Right hindlimb (tissue), 1 donor: ENCODE results near the gene KRT7.
A peak's percentile ranks its signal among the peaks of the same experiment; 100 is the strongest.

Experiments used
- DNase-seq: peaks from one replicate; pipeline ENCODE4 v3.0.0-alpha.2; 2018

Gene KRT7

DNA sequence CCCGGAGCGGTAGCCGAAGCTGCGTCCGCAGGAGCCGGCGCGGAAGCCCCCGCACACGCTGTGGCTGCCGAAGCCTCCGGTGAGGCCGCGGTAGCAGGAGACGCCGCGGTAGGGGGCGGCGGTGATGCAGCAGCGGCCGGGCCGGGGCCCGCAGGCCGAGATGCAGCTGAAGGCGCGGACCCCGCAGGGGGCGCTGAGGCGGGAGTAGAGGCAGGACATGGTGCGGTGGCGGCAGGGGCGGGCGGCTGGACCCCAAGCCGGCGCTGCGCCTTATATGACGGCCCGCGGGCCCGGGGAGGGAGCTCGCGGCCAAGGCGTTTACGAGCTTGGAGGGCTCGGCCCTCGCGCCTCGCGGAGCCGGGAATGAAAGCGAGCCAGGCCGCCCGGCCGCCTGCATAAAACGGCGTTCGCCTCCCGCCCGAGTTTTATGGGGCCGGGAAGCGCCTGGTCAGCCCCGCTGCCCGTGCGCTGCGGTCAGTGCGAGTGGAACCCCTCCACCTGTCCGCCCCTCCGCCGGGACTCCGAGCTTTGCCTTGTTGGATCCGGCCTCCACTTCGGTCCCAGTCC is 25.4 kb downstream of the KRT7 start:
- peak; percentile 51 for DNase-seq

DNA sequence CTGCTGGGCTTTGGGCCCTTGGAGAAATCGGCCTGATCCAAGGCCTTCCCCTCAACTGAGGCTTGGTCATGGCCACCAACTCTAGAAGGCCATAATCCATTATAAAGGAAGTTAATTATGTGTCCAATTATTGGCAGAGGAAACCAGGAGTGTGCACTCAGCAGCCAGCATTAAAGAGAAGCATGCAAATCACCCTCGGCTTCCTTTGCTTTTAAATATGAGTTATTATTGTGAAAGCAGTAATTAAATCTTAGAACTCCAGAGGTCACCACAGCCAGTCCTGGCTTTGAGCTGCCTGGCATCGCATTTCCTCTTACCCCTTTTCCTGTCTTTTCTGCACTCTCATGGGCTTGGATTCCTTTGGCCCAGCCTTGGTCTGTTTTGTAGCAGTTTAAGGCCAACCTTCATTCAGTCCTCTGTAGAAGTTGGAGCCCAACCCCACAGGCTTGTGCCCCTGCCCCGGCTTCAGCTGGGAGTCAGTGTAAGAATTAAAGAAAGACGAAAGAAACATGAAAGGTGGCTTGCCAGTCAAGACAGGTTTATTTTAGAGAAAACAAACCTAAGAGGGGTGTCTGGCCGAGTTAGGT is 26.7 kb downstream of the KRT7 start:
- DNase-seq: no peak

- no peak for DNase-seq
Measured at GRCh38 chr12:52260361-52261207, 27.5 kb downstream of the KRT7 start.

GRCh38 chr12:52261208-52261484 is 28.1 kb downstream of the KRT7 start:
- DNase-seq: no peak

- no peak for DNase-seq
Measured at GRCh38 chr12:52262286-52262685, 29.2 kb downstream of the KRT7 start.

DNA sequence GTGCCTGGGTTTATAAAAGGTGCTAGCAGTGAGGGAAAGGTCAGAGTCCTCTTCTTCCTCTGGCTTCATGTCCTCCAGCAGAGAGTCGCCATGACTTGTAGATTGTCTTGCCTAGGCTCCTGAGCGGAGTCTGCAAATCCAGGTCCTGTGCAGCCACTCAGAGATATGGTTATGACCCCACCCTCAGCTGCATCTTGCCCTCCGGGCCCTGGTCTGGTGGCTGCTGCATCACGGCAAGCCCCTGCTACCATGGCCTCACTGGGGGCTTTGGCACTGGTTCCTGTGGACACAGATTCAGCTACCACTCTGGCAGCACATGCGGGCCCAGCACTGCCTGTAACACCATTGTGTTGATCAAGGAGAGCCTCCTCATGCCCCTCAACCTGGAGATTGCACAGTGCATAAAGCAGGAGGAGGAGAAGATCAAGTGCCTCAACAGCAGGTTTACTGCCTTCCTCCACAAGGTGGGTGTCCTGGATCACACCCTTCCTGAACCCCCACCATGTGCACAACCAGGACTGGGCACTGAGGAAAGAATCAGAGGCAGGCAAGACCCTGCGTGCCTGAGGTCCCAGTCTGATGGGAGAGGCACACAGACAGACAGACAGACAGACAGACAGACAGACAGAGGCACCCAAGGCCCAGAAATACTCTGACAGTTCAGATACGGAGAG is 30.9 kb downstream of the KRT7 start:
- no peak for DNase-seq

DNA sequence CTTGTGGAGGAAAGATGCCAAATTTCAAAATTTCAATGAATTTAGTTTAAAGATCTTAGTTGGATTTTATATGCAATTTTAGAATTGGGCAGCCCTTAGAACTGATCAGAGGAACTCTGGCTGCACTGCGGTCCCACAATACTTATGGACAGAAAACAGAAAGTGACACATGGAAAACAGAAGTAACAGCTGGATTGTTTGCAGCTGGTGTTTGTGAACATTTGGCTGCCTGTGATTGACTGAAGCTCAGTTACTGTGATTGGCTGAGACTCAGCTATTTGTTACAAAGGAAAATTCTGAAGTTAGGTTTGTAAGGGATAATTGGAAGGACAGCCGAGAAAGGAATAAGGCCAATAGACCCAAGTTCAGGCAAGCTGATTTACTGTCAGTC is 31.4 kb downstream of the KRT7 start:
- DNase-seq: peak; percentile 34

- no peak for DNase-seq
Measured at GRCh38 chr12:52266514-52266913, 33.5 kb downstream of the KRT7 start.

DNA sequence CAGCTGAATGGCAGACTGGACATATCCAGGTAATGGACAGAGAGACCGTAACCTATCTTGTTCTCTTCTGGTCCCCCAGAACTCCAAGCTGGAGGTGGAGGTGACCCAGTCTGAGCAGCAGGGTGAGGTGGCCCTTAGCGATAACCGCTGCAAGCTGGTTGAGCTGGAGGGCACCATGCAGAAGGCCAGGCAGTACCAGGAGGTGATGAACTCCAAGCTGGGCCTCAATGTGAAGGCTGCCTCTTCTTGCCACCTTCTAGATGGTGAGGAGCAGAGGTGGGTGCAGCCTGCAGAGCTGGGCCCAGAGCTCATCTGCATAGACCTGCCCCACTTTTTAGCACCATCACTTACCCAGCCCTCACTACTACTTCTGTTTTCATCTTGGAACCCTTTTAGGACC is 34.2 kb downstream of the KRT7 start:
- no peak for DNase-seq

DNA sequence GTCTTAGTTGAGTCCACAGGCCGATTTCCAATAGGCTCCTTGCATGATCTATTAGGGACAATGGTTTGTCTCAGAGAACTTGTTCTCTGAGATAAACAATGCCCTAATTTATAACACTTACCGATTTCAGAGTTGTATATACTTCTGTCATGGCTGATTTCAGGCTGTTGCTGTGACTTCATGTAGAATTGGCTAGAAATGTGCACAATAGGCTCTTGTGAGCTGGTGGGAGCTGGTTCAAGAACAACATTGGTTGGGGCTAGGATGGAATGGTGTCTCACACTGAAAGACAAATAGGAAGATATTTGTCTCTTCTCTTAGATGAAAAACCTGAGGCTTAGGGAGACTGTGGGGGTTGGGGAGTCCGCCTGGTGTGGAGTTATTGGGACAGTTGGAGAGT is 34.7 kb downstream of the KRT7 start:
- DNase-seq: no peak

DNA sequence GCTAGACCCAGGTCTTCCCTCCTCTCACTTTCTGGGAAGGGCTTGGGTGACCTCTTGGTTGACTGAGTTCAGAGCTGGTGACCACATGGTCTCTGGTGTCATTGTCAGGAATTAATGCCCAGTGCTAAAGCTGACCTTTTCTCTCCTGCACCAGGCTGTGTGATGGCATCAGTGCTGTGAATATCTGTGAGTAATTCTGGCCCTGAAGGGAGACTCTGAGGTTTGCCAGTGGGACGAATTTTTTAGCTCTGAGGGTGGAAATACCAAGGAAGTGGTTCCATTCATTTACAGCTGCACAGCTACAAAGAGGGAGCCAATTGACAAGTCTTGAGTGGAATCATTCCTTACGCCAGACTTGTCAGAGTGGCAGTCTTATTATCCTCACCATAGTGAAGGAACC is 35.2 kb downstream of the KRT7 start:
- no peak for DNase-seq

DNA sequence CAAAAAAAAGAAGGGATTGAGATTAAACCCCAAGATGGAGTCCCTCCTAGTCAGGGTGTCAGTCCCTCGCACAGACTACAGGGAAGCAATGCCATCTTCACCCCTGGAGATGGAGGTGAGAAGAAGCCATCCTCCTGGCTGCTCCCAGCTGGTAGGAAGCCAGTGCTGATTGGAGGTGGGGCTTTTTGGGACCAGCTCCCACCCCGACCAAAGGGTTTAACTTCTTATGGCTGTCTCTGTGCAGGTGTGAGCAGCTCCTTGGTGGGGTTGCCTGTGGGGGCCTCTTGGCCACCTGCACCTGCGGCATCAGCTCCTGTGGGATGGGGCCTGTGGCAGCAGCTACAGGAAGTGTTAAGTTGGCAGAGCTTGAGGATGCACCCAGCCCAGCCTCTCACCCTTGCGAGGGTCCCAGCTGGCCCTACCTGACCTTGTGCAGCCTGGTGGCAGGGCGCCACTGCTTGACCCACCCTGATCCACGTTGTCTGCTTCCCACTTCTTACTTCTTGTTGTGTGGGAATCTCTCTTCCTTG is 37.6 kb downstream of the KRT7 start:
- no peak for DNase-seq

- DNase-seq: no peak
Measured at GRCh38 chr12:52271158-52271557, 38.1 kb downstream of the KRT7 start.

- DNase-seq: no peak
Measured at GRCh38 chr12:52274521-52275120, 41.6 kb downstream of the KRT7 start, which contains the start of gene KRT86. Gene KRT86, plus strand, starts transcription at chr12:52274645. Its CDS starts 27,272 bp downstream, at chr12:52301917.

DNA sequence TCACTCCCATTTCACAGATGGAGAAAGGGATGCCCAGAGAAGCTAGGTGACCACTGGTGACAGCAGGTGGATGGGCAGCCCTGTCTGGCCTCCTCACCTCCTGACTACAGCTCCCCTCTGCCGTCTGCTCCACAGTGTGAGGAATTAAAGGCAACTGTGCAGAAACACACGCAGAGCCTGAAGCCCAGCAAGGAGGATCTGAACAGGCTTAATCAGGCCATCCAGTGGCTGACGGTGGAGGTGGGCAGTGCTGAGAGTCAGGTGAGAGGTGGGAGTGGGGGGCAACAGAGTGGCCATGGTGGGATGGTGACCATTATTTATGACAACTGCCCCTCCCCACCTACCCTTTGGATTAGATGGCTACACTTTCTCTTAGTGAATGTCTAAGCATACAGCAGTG is 42.6 kb downstream of the KRT7 start:
- DNase-seq: no peak

GRCh38 chr12:52277486-52278245 is 44.6 kb downstream of the KRT7 start:
- DNase-seq: no peak

GRCh38 chr12:52278575-52279421 is 45.8 kb downstream of the KRT7 start:
- peak; percentile 84 for DNase-seq

DNA sequence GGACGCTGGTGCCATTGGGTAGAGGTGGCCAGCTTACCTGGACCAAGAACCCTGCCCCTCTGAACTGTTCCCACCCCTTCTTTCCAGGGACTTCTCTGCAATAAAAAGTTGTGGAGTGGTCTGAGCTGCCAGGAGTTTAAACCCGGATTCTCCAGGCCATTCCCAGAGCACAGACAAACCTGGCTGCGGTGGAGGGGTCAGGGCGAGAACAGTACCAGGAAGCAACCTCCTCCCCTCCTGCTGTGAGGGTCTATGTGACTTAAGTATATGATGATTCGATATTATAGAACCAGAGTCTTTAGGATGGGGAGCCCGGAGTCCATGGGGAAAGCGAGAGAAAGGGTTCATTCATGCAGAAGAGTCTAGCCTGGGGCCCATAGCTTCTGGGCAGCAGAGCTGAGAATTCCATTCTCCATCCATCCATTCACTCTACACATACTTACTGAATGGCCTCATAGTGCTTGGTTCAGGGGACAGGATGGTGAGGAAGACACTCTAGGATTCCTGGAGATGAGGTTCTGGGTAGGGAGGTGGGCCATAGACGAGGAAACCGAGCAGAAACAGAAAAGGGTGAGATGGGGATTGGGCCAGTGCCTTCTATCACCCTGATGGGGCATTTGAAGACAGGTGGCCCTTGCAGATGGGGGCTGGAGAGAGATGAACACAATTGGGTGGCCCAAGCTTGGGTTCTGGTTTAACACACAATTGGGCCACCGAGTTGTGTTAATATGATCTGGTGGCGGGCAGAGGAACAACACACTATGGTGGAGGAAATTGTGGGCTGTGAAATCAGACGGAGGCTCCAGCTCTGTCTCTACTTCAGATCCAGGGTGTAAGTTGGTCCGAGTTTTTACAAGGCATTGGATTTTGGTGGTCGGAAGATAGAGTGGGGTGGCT is 46.6 kb downstream of the KRT7 start:
- DNase-seq: no peak

- DNase-seq: no peak
Measured at GRCh38 chr12:52280319-52280795, 47.3 kb downstream of the KRT7 start.
